Dermis microvascular lymphatic vessel endothelial cell (primary cell): ENCODE data around the gene ACSS3. TPM values are rescaled to one million over a fixed set of nuclear protein-coding genes. Genes with fewer than 3 reads are reported as not detected.
"Not testable (repeated sequence)": the region's sequence is repeated elsewhere in the genome, so short reads cannot be mapped to it uniquely, and the experiment has no call there.

Source experiments
- DNase-seq, 2 donors: peaks; one replicate each; pipeline versions ENCODE4 v3.0.0 to v3.0.0-alpha.2; 2010; ENCODE audit warnings: low read depth in 2 of 2
- total RNA-seq: library from RNA; depleted of rRNA; stranded (reverse); fragments of >200 nt; gene quantifications from 2 replicates; pipeline ENCODE4 v1.2.1, GENCODE V29; 2014

Gene ACSS3
- total RNA-seq, 1 donor from 2014 or later: 0.26 TPM

DNA sequence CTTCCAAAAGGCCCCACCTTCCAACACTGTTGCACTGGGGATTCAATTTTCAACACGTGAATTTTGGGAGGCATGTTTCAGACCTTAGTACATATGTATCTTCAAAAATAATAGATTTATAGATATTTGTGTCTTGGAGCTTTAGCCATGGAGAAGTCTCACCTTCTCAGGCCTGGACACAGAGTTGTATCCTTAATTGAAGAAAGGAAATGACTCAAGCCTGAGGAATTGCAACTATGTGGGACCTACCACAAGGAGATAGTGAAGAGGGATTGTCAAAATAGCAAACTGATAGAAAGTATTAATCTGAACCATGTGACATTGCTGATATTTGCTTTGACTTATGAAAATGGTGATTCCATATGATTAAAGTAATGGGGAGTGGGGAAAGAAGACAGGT lies 89.8 kb downstream of the ACSS3 start:
- peak in 1 of 2 donors; percentile 1 for DNase-seq

DNA sequence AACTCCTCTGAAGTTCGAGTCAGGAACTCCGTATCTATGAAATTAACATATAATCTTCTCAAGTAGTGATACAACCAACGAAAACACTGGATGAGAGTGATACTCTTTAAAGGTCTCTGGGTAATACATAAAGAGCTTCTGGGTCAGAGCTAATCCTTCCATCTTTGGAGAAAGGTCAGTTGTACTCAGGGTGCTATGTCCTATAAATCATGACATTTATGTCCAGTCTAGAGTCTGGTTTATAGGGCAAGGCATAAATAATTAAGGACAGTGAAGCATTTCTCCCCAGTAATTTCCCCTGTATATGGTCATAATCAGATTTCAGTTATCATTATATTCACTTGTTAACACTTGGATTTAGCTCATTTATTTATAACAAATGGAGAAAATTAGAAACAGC lies 90.6 kb downstream of the ACSS3 start:
- no peak for DNase-seq

DNA sequence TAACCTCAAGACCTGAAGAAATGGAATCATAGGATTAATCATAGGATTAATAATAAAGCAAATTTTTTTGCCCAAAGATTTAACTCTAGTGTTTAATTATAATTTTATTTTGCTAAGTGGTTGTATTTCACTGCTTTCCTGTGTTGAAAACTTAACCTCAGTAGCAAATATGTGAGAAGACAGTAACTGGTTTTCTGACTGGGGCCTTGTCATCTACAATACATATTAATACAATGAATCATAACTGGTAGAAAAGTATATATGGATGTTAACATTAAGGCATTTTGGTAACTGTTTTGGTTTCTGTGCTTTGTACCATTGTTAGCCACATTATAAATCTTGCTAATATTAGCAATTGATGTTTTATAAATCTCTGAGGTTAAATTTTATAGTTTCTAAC lies 92.2 kb downstream of the ACSS3 start:
- DNase-seq: no peak

DNA sequence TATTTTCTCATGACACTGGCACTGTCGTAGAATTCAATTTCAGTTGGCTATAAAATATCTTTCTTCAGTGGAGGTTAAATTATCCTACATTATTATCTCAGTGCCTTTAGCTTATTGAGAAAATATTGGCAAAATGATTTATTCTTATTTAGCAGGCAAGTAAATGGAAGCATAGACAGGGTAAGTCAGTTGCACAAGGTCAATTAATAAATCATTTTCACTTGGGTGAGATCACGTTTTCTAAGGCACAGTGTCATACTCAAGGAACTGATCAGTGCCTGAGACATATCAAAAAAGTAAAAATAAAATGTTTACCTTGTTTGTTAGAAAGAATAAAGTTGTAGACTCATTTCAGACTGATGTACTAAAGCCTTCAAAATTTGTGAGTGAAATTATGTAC lies 95.0 kb downstream of the ACSS3 start:
- DNase-seq: no peak

DNA sequence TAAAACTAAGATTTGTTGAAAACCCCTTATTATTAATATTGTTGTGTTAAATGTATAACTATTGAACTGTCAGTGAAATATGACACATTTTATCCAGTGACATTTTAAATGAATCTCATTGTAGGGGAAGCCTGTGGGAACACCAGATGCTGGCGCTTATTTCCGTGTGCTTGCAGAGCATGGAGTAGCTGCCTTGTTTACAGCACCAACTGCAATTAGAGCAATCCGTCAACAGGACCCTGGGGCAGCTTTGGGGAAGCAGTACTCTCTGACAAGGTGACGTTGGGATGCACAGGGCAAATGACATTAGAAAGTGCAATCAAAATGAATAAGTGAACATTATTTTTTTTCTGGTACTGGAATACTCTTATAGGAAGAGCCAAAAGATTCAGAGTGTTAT lies 96.8 kb downstream of the ACSS3 start:
- no peak for DNase-seq

DNA sequence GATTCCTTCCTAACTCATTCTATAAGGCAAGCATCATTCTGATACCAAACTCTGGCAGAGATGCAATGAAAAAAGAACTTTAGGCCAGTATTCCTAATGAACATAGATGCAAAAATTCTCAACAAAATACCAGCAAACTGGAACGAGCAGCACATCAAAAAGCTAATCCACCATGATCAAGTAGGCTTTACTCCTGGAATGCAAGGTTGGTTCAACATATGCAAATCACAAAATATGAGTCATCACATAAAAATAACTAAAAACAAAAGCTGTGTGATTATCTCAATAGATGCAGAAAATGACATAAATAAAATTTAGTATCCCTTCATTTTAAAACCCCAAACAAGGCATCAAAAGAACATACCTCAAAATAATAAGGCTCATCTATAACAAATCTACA lies 98.9 kb downstream of the ACSS3 start:
- no peak for DNase-seq

DNA sequence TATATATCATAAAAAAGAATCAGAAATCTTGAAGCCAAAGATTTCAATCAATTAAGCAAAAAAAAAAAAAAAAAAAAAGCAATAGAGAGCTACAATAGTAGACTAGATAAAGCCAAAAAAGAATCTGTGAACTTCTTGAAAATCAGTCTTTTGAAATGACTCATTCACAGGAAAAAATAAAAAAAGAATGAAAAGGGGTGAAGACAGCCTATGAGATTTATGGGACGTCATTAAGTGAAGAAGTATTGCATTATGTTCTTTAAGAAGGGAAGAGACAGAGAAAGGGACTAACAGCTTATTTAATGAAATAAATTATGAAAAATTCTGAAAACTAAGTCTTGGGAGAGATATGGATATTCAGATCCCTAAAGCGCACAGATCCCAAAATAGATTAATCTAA lies 103.8 kb downstream of the ACSS3 start:
- DNase-seq: no peak

DNA sequence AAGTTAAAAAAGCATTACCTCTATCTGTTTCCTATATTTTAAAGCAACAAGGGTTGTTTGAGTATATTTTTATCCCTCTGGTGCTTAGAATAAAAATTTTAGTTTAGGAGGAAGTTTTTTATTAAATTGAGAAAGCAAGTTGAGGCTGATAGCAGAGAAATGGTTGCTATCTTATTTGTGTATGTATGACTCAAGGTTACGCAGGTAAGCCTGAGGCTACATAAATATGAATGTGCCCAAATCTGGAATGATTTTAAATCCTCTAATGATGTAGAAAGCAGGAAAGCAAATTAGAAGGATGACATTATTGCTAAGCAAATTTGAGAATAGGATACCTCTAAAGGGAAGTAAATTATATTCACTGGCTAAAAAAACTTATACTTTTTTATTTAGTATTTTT lies 109.8 kb downstream of the ACSS3 start:
- DNase-seq: no peak

DNA sequence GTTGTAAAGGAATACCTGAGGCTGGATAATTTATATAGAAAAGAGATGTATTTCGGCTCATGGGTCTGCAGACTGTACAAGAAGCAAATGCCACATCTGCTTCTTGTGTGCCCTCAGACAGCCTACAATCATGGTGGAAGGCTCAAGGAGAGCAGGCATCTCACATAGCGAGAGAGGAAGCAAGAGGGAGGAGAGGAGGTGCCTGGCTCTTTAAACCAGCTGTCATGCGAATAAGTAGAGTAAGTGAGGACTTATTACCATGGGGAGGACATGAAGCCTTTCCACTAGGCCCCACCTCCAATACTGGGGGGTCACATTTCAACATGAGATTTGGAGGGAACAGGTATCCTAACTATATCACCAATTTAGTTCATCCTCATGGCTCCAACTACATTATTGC lies 118.7 kb downstream of the ACSS3 start:
- DNase-seq: no peak

DNA sequence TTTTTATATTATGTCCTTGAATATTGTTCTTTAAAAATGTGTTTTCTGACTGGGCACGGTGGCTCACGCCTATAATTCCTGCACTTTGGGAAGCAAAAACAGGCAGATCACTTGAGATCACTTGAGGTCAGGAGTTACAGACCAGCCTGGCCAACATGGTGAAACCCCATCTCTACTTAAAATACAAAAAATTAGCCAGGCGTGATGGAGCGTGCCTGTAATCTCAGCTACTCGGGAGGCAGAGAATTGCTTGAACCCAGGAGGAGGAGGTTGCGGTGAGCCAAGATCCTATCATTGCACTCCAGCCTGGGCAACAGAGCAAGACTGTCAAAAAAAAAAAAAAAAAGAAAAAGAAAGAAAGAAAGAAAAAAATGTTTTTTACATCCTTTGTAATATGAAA lies 122.7 kb downstream of the ACSS3 start:
- not testable (repeated sequence) for DNase-seq

DNA sequence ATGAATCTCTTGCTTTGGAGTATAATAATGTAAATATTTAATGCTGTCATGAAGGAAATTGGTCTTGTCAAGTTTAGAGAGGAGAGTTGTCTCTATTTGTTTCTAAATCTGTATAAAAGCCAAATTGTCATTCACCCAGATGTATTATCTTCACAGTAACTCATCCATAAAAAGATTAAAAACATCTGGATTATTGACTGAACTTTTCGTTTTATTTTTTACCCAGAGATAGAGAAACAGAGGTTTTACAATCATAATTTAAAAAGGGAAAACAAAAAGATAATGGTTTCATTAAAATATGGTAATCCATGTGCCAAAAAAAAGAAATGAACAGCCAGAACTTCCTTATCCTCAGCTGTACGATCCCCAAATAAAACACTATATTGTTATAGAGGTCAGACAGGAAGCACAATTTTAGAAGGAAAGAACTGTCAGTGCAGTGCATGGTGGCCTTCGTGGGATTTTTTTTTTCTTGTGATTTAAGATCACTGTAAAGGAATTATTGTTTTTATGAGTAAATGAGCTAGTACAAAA lies 125.9 kb downstream of the ACSS3 start:
- peak in 1 of 2 donors; percentile 29 for DNase-seq

DNA sequence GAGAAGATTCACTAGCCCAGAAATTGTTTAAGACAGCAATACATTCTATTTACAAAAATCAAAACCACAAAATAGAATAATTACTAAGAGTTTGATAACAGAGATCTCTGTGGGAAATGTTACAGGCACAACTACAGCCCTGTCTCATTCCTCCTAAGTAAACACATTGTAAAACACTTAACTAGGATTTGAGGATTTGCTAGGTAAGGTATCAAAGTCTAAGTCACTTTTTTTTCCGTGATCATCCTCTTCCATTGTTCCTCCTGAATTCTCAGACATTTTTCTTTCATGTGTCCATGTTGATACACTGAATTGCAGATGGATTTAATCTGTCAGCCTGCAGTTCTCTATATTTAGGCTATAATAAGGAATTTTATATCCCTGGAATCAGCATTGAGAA lies 127.5 kb downstream of the ACSS3 start:
- no peak for DNase-seq

DNA sequence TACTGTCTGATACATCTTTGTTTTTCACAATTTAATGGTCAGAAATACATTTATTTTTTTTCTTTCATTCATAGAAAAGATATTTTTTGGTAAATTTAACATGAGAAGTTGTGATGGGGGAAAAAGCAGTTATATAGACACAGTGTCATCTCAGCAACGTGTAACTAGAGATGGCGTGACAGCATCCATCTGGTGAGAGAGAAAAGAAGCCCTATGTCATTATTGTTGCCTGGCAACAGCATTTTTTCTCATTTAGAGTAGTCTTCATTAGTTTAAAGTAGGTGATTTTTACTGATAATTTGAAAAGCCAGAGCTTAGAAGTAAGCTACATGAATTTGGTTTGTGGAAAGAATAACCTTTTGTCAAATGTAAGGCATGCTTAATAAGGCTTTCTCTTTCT lies 128.6 kb downstream of the ACSS3 start:
- DNase-seq: no peak

DNA sequence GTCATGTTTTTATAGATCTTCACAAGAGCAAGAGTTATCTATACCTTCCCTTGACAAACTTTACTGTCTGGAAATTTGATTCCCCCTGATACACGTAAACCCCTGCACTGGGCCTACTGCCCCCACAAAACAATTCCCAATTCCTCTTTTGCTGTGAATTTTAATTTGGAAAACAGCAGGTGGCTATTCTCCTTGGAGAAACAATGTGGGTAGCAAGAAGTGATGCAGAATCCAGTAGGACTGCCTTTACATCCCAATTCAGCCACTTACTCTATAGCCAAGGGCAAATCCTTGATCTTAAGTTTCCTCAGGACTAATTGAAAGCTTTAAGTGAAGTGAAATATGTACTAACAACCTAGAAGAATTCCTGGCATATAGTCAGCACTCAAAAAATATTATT lies 129.3 kb downstream of the ACSS3 start:
- no peak for DNase-seq

DNA sequence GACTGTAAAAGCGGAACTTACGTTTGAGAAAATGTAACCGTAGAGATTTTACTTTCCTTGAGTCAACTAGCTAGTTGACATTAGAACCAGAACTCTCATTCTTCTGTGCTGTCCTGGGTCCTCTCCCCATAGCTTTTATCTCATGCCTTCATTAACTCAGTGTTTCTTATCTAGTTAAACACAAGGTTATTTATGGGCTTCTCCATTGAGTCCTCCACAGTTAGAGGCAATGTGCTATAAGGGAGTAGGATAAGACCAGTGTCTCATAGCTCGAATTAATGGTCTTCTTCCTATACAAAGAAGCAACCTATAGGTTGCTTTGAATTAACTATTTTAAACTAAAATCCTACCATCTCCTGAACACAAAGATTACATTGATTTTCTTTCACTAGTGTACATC lies 129.8 kb downstream of the ACSS3 start:
- no peak for DNase-seq

DNA sequence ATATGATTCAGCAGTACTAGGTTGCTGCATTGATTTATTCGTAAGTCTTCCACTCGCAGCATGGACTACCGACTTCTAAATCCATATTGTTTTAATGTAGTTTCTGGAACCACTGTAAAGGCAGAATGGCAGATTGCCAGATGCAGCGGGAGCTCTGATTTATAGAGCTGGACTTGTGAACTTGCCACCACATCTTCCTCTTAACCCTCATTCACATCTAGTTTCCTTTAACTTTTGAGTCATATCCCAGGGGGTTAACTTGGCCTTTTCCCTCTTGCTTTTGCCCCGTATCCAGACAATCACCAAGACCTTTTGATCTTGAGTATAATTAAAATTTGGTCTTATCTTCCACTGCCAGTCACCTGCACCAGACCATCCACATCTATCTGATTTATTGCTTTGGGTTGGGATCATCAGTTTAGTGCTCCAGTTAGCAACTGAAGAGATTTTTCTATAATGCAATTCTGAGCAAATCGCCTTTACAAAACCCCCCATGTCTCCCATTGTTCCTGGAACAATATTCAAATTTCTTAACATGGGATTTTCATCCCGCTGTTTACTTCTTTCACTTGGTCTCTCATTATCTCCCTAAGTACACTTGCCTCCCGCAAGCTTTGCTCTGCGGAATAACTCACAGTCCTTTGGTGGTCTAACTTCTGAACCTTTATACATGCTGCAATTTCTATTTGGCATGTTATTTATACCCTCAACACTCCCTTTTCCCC lies 130.5 kb downstream of the ACSS3 start:
- DNase-seq: peak in 1 of 2 donors; percentile 77

DNA sequence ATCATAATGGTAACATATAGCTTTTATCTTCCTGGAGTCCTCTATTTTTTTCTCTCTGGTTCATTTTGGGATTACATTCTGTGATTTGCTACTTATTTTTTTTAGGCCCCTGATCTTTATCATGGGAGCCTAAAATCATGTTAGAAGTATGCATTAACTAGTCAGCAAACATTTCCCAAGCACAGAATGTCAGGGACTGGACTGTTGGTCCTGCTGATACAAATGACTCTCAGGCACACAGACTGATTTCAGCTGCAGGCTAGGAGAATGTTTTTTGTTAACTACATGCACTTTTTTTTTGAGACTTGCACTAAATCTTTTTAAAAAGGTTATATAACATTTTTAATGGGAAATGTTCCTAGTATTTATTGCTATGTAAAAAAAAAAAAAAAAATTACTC lies 131.1 kb downstream of the ACSS3 start:
- DNase-seq: no peak

DNA sequence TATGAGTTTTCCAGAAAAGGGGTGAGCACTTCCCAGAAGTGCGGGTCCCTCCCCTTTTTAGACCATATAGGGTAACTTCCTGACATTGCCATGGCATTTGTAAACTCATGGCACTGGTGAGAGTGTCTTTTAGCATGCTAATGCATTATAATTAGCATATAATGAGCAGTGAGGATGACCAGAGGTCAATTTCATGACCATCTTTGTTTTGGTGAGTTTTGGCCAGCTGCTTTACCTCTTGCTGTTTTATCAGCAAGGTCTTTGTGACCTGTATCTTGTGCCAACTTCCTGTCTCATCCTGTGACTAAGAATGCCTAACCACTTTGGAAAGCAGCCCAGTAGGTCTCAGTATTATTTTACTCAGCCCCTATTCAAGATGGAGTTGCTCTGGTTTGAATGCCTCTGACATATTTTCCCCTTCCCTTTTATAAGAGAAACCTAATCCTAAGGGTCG lies 131.9 kb downstream of the ACSS3 start:
- DNase-seq: peak; percentile 70 to 73

DNA sequence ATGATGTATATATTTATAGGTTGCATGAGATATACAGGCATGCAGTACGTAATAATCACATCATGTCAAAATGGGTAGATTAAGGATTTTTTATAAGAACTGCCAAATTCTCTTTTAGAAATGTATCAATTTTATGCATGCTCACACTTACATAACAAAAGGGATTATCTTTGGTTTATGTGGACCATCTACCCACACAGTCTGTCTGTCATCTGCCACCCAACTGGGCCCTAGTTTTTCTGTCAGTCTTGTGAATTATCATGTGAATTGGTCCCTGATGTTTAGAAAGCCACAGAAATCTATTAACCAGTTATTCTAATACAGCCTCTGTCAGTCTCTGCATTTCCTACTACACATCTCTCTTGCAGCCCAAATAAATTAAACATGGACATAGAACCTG lies 133.4 kb downstream of the ACSS3 start:
- no peak for DNase-seq

DNA sequence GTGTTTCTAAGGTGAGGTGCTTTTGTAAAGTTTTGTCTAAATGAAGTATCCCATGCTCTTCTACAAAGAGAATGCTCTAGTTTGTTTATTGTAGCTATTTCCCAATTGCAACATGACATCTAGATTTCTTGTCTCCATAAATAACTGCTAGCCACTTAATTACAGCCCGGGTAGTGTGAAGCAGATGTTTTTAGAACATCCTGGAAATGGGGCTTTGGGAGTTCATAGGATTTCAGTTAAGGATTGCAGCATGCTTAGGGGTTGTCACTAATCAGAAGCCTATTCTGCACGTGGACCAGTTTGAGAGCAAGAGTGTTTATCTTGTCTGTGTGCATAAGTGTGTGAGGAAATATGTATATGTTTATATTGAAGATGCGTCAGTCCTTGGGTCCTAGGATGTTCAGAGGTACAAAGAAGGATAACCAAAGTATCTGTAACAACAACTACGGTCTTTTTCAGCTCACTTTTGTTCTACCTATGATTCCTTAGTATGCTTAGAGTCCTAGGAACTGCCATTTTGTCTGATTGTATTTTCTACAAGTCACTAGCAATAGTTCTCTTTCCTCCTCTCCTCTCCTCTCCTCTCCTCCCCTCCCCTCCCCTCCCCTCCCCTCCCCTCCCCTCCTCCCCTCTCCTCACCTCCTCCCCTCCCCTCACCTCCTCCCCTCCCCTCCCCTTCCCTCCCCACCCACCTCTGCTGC lies 135.3 kb downstream of the ACSS3 start:
- no peak for DNase-seq

DNA sequence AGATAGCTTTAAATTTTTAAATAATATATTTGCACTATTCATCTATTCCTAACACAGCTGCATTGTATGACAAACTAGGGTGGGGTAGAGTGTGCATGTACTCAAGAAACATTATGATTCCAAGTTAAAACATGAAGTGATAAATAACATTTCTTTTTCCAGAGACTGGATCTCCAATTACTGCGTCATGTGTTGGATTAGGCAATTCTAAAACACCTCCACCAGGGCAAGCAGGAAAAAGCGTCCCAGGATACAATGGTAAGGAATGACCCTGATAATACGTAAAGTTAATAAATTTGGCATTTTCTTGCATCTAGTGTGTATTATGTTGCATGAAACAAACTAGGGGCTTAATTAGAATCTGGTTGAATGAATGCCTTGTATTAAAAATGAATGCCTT lies 138.9 kb downstream of the ACSS3 start:
- DNase-seq: no peak

DNA sequence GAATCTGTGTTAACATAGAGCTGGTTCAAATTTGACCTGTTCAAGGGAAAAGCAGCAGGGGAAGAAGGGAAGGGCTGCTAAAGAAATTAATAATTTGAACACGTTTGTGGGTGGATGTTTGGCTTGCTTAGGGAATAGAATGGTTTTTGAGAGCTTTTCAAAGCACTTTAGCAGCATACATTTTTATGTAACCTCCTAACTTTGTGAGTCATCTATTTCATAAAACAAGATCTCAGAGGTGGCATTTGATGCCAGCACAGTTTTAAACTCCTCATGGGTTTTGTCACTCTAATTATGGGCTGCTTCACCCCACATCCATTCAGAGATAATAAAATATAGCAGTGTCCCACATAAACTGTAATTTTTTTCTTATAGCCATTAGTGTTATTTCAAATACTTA lies 143.8 kb downstream of the ACSS3 start:
- no peak for DNase-seq
